ENCODE data around the gene BMPR1A.

BMPR1A gene

GRCh38 chr10:86718556-86718955 lies 37.9 kb upstream of the BMPR1A start:
- Histone ChIP-seq H3K27me3 (ENCODE audit: control insufficient read depth, low read length) (peaks cover 14% of the 10 kb centered on the region), H3K4me2 (ENCODE audit: low read length) (no peak overlapping the region), H3K4me1 (ENCODE audit: control insufficient read depth, low read length) (peaks cover 8% of the 10 kb centered on the region), H4K20me1 (ENCODE audit: control insufficient read depth, insufficient read depth, low read depth, low read length) (no peaks in the 10 kb centered on the region), H3F3A (ENCODE audit: control insufficient read depth, insufficient read depth) (no peaks in the 10 kb centered on the region), H3K79me2 (ENCODE audit: control insufficient read depth, low read length) (no peaks in the 10 kb centered on the region), H3K9me2 (replicated peaks; ENCODE audit: control insufficient read depth, low read length) (no peaks in the 10 kb centered on the region), H3K27ac (ENCODE audit: low read depth, low read length) (no peak overlapping the region), H3K9me3 (ENCODE audit: control insufficient read depth, insufficient read depth, low read length) (no peaks in the 10 kb centered on the region), H3K36me3 (ENCODE audit: control insufficient read depth, low read length) (no peaks in the 10 kb centered on the region), H3K4me3 (ENCODE audit: low read length) (no peak overlapping the region)
- TF ChIP-seq CTCF (IDR thresholded peaks at IDR 0.05; ENCODE audit: low read depth, low read length, poor library complexity, severe bottlenecking) = no peak
- TF ChIP-seq EZH2phosphoT487 (IDR thresholded peaks at IDR 0.05; ENCODE audit: borderline replicate concordance, low read length) = no peak

GRCh38 chr10:86721232-86721631 lies 35.2 kb upstream of the BMPR1A start:
- no peaks in the 10 kb centered on the region for H3F3A ChIP-seq (ENCODE audit: control insufficient read depth, insufficient read depth)
- peaks cover 10% of the 10 kb centered on the region for H3K4me1 ChIP-seq (ENCODE audit: control insufficient read depth, low read length)
- H3K27ac ChIP-seq (ENCODE audit: low read depth, low read length) = no peak overlapping the region
- peaks cover 9% of the 10 kb centered on the region for H3K27me3 ChIP-seq (ENCODE audit: control insufficient read depth, low read length)
- TF ChIP-seq CTCF (IDR thresholded peaks at IDR 0.05; ENCODE audit: low read depth, low read length, poor library complexity, severe bottlenecking) (no peak), EZH2phosphoT487 (IDR thresholded peaks at IDR 0.05; ENCODE audit: borderline replicate concordance, low read length) (no peak)
- H3K79me2 ChIP-seq (ENCODE audit: control insufficient read depth, low read length) = no peaks in the 10 kb centered on the region
- H3K36me3 ChIP-seq (ENCODE audit: control insufficient read depth, low read length) = no peaks in the 10 kb centered on the region
- no peaks in the 10 kb centered on the region for H4K20me1 ChIP-seq (ENCODE audit: control insufficient read depth, insufficient read depth, low read depth, low read length)
- no peak overlapping the region for H3K4me3 ChIP-seq (ENCODE audit: low read length)
- H3K9me3 ChIP-seq (ENCODE audit: control insufficient read depth, insufficient read depth, low read length) = no peaks in the 10 kb centered on the region
- H3K9me2 ChIP-seq (replicated peaks; ENCODE audit: control insufficient read depth, low read length) = no peaks in the 10 kb centered on the region
- no peak overlapping the region for H3K4me2 ChIP-seq (ENCODE audit: low read length)

- peak overlapping the region; percentile 30; the same call in 1 of the 2 replicates for H3K4me2 ChIP-seq (ENCODE audit: low read length)
- H3K4me1 ChIP-seq (ENCODE audit: control insufficient read depth, low read length) = peaks cover 10% of the 10 kb centered on the region
- no peak overlapping the region for H3K27ac ChIP-seq (ENCODE audit: low read depth, low read length)
- no peak for TF ChIP-seq CTCF (IDR thresholded peaks at IDR 0.05; ENCODE audit: low read depth, low read length, poor library complexity, severe bottlenecking)
- no peak for TF ChIP-seq EZH2phosphoT487 (IDR thresholded peaks at IDR 0.05; ENCODE audit: borderline replicate concordance, low read length)
- H3K9me3 ChIP-seq (ENCODE audit: control insufficient read depth, insufficient read depth, low read length) = no peaks in the 10 kb centered on the region
- no peaks in the 10 kb centered on the region for H3F3A ChIP-seq (ENCODE audit: control insufficient read depth, insufficient read depth)
- no peaks in the 10 kb centered on the region for H3K79me2 ChIP-seq (ENCODE audit: control insufficient read depth, low read length)
- H3K27me3 ChIP-seq (ENCODE audit: control insufficient read depth, low read length) = peaks cover 10% of the 10 kb centered on the region
- H3K4me3 ChIP-seq (ENCODE audit: low read length) = no peak overlapping the region
- no peaks in the 10 kb centered on the region for H3K9me2 ChIP-seq (replicated peaks; ENCODE audit: control insufficient read depth, low read length)
- H4K20me1 ChIP-seq (ENCODE audit: control insufficient read depth, insufficient read depth, low read depth, low read length) = no peaks in the 10 kb centered on the region
- H3K36me3 ChIP-seq (ENCODE audit: control insufficient read depth, low read length) = no peaks in the 10 kb centered on the region
These were observed 33.4 kb upstream of the BMPR1A start for GRCh38 chr10:86723009-86723408.

Measured in DOHH2 (cell line).